M059J (cell line): ENCODE measurements around the gene FECH. TPM values are rescaled to one million over a fixed set of nuclear protein-coding genes. Genes with fewer than 3 reads are reported as not detected.
A peak's percentile ranks its signal among the peaks of the same experiment; 100 is the strongest.
"Not testable (repeated sequence)": the region's sequence is repeated elsewhere in the genome, so short reads cannot be mapped to it uniquely, and the experiment has no call there.

ENCODE experiments used
- DNase-seq: peaks from one replicate; pipeline ENCODE4 v3.0.0-alpha.2; 2012; ENCODE audit warnings: low read depth
- total RNA-seq: library from RNA; depleted of rRNA; stranded (reverse); fragments of >200 nt; shearing (Covaris generic); gene quantifications from 2 replicates; pipeline ENCODE4 v1.2.3, GENCODE V29; 2014; rRNA removed

FECH gene
- 37.8 and 51.3 TPM in 2 replicates for total RNA-seq

GRCh38 chr18:57586251-57587049 lies at the start of gene FECH:
Gene FECH, minus strand, starts transcription at chr18:57586702. Its CDS starts 82 bp downstream, at chr18:57586620.
- DNase-seq: peak; percentile 72

GRCh38 chr18:57635003-57635822 lies 48.7 kb upstream of the FECH start:
- peak; percentile 37 for DNase-seq

GRCh38 chr18:57631697-57632096 lies 45.2 kb upstream of the FECH start:
- DNase-seq: no peak

- DNase-seq: no peak
Observed at GRCh38 chr18:57630754-57631595, 44.5 kb upstream of the FECH start.

GRCh38 chr18:57630002-57630753 lies 43.7 kb upstream of the FECH start:
- peak; percentile 95 for DNase-seq

GRCh38 chr18:57629422-57629821 lies 42.9 kb upstream of the FECH start:
- no peak for DNase-seq

GRCh38 chr18:57627488-57627887 lies 41.0 kb upstream of the FECH start:
- DNase-seq: peak; percentile 56

GRCh38 chr18:57624988-57625387 lies 38.5 kb upstream of the FECH start:
- DNase-seq: peak; percentile 66

- peak; percentile 20 for DNase-seq
Observed at GRCh38 chr18:57621246-57621604, 34.7 kb upstream of the FECH start.

GRCh38 chr18:57619876-57620275 lies 33.4 kb upstream of the FECH start:
- DNase-seq: no peak

- no peak for DNase-seq
Observed at GRCh38 chr18:57618910-57619309, 32.4 kb upstream of the FECH start.

GRCh38 chr18:57603871-57604270 lies 17.4 kb upstream of the FECH start:
- DNase-seq: no peak

GRCh38 chr18:57595347-57595746 lies 8.8 kb upstream of the FECH start:
- DNase-seq: no peak

GRCh38 chr18:57592716-57593115 lies 6.2 kb upstream of the FECH start:
- DNase-seq: not testable (repeated sequence)

- no peak for DNase-seq
Observed at GRCh38 chr18:57589161-57589560, 2.7 kb upstream of the FECH start.

- DNase-seq: no peak
Observed at GRCh38 chr18:57587098-57587661, 678 bp upstream of the FECH start.

GRCh38 chr18:57585855-57586250 lies 649 bp downstream of the FECH start:
- no peak for DNase-seq

- DNase-seq: no peak
Observed at GRCh38 chr18:57585421-57585820, 1.1 kb downstream of the FECH start.

- no peak for DNase-seq
Observed at GRCh38 chr18:57584444-57584843, 2.1 kb downstream of the FECH start.

- DNase-seq: no peak
Observed at GRCh38 chr18:57583297-57583835, 3.1 kb downstream of the FECH start.
